Esophagus muscularis mucosa (tissue), 4 donors: Measurements from ENCODE around the gene DIP2A. TPM values are rescaled to one million over a fixed set of nuclear protein-coding genes. Genes with fewer than 3 reads are reported as not detected.
"Not testable (repeated sequence)": the region's sequence is repeated elsewhere in the genome, so short reads cannot be mapped to it uniquely, and the experiment has no call there.

Source experiments
- DNase-seq: peaks from one replicate; pipeline ENCODE4 v3.0.0-alpha.2; 2017; ENCODE audit errors: extremely low spot score
- H3K27ac ChIP-seq, 4 donors: fragments of 200-600 bp; sonication (generic); replicated peaks in 1 of 4; 1 replicate in 3 of 4; 2 replicates in 1 of 4; pipeline ENCODE4 v1.5.1; 2016 to 2019; ENCODE audit warnings: mild to moderate bottlenecking in 1 of 4
- H3K27me3 ChIP-seq, 4 donors: fragments of 200-600 bp; sonication (generic); one replicate each; pipeline versions ENCODE4 v1.5.1 to v1.6.0; 2016 to 2019
- H3K36me3 ChIP-seq, 4 donors: fragments of 200-600 bp; sonication (generic); one replicate each; pipeline ENCODE4 v1.5.1; 2016 to 2019
- H3K4me1 ChIP-seq, 4 donors: fragments of 200-600 bp; sonication (generic); one replicate each; pipeline ENCODE4 v1.5.1; 2016 to 2019
- H3K4me3 ChIP-seq, 4 donors: fragments of 200-600 bp; sonication (generic); 1 replicate in 2 of 4; 2 replicates in 2 of 4; pipeline ENCODE4 v1.5.1; 2016 to 2019; ENCODE audit warnings: mild to moderate bottlenecking in 4 of 4, moderate library complexity in 1 of 4
- H3K9me3 ChIP-seq, 4 donors: fragments of 200-600 bp; sonication (generic); 1 replicate in 3 of 4; 2 replicates in 1 of 4; pipeline ENCODE4 v1.5.1; 2016 to 2019
- EP300 ChIP-seq: sonication (generic); formaldehyde crosslinking; IDR thresholded peaks from one replicate; pipeline ENCODE4 v1.6.1; 2017; ENCODE audit warnings: antibody characterized with exemption
- POLR2A ChIP-seq: fragments of 450-650 bp; IDR thresholded peaks from one replicate; pipeline ENCODE4 v1.6.1; 2017; ENCODE audit warnings: antibody characterized with exemption, moderate library complexity, mild to moderate bottlenecking, low read depth
- POLR2AphosphoS5 ChIP-seq, 2 donors: sonication (generic); formaldehyde crosslinking; IDR thresholded peaks; one replicate each; pipeline ENCODE4 v1.6.1; 2017; ENCODE audit warnings: antibody characterized with exemption in 2 of 2
- WGBS: methylation state at CpG from one replicate; pipeline ENCODE4 v1.1.5; 2018; 5-methylcytosine and 5-hydroxymethylcytosine counted together
- intact Hi-C: fragments of 100-400 bp; cut with DNase I; formaldehyde crosslinking; loops from one replicate; pipeline ENCODE4 v1.15.1; 2023
- total RNA-seq, 4 donors: library from RNA; depleted of rRNA; stranded (reverse); fragments of >200 nt; gene quantifications; one replicate each; pipeline versions ENCODE4 v1.1.0 to v1.2.1, GENCODE V29; 2016
- TF ChIP-seq, protein P1 (sequence below), 3 experiments: fragments of 200-600 bp in 2 of 3; fragments of 450-650 bp in 1 of 3; sonication (generic) in 2 of 3; IDR thresholded peaks; one replicate each; pipeline ENCODE4 v1.5.1; 2017 to 2019; ENCODE audit warnings: antibody characterized with exemption in 3 of 3, mild to moderate bottlenecking in 2 of 3, moderate library complexity in 1 of 3

Gene DIP2A
- total RNA-seq, 4 donors from 2014 or later: 19.2 to 33.4 (median 28.7) TPM

DNA sequence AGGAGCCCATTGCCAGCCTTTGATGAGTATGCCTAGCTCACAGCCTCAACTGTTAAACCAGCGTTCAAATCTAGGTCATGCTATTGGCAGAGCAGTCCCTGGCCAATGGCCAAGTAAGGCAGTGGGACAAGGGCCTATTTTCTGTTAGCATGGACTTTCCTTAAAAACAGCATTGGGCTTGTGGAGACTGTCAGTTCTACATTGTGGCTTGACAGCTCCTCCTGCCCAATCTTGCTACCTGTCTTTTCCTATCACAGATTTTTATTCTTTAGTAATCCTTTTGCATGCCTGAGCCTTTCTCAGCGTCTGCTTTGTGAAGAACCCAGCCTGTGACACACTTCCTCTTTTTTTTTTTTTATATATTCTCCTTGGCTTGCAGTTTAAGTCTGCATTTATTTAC is 56.4 kb downstream of the DIP2A start:
- H3K36me3 ChIP-seq: peaks cover 23 to 44% (median 33%) of the 10 kb centered on the region in 4 donors

DNA sequence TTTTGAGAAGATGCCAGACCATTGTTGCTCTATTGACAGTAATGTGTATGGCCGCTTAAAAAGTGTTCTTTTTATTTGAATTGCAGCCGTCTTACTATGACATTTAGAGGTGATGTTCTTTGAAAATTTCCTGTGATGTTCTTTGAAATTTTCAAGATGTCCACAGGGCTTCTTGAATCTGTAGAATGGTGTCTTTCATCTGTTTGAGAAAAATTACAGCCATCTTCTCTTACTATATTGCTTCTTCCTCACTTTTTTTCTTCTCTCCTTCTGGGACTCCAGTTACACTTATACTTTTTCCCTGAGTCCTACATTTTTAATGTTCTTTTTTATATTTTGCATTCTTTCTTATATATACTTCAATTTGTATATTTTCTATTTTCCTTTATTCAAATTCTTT is 57.4 kb downstream of the DIP2A start:
- DNase-seq: no peak
- Histone ChIP-seq H3K4me3 (no peak overlapping the region), H3K4me1 (peaks cover 10 to 21% (median 13%) of the 10 kb centered on the region in 4 donors), H3K27ac (no peak overlapping the region), H3K27me3 (no peaks in the 10 kb centered on the region), H3K9me3 (no peaks in the 10 kb centered on the region), H3K36me3 (peaks cover 15 to 37% (median 24%) of the 10 kb centered on the region in 4 donors)
- intact Hi-C loops: no loop called here
- 100% methylated on average over 2 of the region's 2 CpGs for WGBS
- TF ChIP-seq, protein P1, sequence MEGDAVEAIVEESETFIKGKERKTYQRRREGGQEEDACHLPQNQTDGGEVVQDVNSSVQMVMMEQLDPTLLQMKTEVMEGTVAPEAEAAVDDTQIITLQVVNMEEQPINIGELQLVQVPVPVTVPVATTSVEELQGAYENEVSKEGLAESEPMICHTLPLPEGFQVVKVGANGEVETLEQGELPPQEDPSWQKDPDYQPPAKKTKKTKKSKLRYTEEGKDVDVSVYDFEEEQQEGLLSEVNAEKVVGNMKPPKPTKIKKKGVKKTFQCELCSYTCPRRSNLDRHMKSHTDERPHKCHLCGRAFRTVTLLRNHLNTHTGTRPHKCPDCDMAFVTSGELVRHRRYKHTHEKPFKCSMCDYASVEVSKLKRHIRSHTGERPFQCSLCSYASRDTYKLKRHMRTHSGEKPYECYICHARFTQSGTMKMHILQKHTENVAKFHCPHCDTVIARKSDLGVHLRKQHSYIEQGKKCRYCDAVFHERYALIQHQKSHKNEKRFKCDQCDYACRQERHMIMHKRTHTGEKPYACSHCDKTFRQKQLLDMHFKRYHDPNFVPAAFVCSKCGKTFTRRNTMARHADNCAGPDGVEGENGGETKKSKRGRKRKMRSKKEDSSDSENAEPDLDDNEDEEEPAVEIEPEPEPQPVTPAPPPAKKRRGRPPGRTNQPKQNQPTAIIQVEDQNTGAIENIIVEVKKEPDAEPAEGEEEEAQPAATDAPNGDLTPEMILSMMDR (IDR thresholded peaks at IDR 0.05): no peak
- TF ChIP-seq POLR2AphosphoS5 (IDR thresholded peaks at IDR 0.05) (no peak), POLR2A (no peak), EP300 (no peak)

More for the DNA sequence above, 56.4 kb downstream of the DIP2A start:
- DNase-seq: no peak
- H3K9me3 ChIP-seq: no peaks in the 10 kb centered on the region
- no peak for TF ChIP-seq EP300
- TF ChIP-seq POLR2AphosphoS5 (IDR thresholded peaks at IDR 0.05): no peak
- TF ChIP-seq, protein P1 (IDR thresholded peaks at IDR 0.05): no peak
- no peak for TF ChIP-seq POLR2A
- H3K27me3 ChIP-seq: no peaks in the 10 kb centered on the region
- 36% methylated on average over 2 of the region's 2 CpGs for WGBS
- H3K27ac ChIP-seq: no peak overlapping the region
- H3K4me3 ChIP-seq: no peak overlapping the region
- intact Hi-C loops: no loop called here
- peaks cover 10 to 21% (median 13%) of the 10 kb centered on the region in 4 donors for H3K4me1 ChIP-seq

DNA sequence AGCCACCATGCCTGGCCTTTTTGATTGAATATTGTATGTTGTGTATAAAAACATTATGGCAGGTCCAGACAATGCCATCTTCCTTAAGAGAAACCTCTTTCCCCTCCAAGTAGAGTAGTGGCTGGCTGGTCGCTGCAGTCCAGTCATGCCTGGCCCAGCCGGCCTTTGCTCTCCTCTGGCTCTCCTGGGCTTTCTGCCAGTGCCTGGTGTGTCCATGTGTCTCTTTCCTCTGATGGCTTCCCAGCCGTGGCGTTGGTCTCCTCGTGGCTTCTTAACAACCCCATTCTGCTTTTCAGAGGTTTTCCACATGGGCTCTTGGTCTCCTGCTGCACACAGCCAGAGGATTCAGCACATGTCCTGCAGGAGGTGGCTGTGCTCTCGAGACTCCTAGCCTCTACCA is 58.7 kb downstream of the DIP2A start:
- H3K27me3 ChIP-seq: no peaks in the 10 kb centered on the region
- no peak for DNase-seq
- peaks cover 10 to 21% (median 15%) of the 10 kb centered on the region in 4 donors for H3K4me1 ChIP-seq
- no peak overlapping the region for H3K27ac ChIP-seq
- peaks cover 2 to 28% (median 14%) of the 10 kb centered on the region in 4 donors for H3K36me3 ChIP-seq
- no peaks in the 10 kb centered on the region for H3K9me3 ChIP-seq
- 92% methylated on average over 6 of the region's 6 CpGs for WGBS
- TF ChIP-seq POLR2A (no peak), POLR2AphosphoS5 (IDR thresholded peaks at IDR 0.05) (no peak), EP300 (no peak)
- TF ChIP-seq, protein P1 (IDR thresholded peaks at IDR 0.05): no peak
- intact Hi-C loops: no loop called here
- H3K4me3 ChIP-seq: no peak overlapping the region

DNA sequence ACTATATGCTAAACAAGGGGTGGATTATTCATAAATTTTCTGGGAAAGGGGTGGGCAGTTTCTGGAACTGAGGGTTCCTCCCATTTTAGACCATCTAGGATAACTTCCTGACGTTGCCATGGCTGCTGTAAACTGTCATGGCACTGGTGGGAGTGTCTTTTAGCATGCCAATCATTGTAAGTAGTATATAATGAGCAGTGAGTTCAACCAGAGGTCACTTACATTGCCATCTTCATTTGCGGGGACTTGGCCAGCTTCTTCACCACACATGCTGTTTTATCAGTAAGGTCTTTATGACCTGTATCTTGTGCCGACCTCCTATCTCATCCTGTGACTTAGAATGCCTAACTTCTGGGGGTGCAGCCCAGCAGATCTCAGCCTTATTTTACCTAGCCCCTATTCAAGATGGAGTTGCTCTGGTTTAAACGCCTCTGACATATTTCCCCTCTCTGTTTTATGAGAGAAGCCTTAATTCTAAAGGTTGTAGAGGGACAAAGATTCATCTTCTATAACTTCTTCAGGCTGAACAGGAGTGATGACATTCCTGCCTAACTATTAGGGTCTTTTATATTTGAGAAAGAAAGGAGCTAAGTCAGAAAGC is 60.4 kb downstream of the DIP2A start:
- Histone ChIP-seq H3K4me1 (peaks cover 10 to 22% (median 16%) of the 10 kb centered on the region in 4 donors), H3K9me3 (no peaks in the 10 kb centered on the region), H3K27me3 (no peaks in the 10 kb centered on the region), H3K36me3 (peaks cover 0 to 22% (median 8%) of the 10 kb centered on the region in 4 donors), H3K27ac (no peak overlapping the region), H3K4me3 (no peak overlapping the region)
- TF ChIP-seq POLR2A: no peak
- TF ChIP-seq, protein P1 (IDR thresholded peaks at IDR 0.05): no peak
- TF ChIP-seq POLR2AphosphoS5 (IDR thresholded peaks at IDR 0.05): no peak
- no peak for TF ChIP-seq EP300
- DNase-seq: no peak
- intact Hi-C loops: no loop called here
- 72% methylated on average over 4 of the region's 4 CpGs for WGBS

DNA sequence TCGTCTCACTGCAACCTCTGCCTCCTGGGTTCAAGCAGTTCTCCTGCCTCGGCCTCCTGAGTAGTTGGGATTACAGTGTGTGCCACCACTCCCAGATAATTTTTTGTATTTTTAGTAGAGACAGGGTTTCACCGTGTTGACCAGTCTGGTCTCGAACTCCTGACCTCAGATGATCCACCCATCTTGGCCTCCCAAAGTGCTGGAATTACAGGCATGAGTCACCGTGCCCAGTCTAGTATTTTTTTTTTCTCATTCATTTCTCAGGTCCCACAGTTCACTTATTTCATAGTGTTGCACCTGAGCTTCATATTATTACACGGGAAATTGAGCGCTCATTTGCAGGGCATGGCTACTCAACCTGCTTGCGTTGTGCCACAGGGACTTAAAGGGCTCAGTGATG is 68.7 kb downstream of the DIP2A start:
- H3K27me3 ChIP-seq, H3K4me3 ChIP-seq, H3K9me3 ChIP-seq, H3K27ac ChIP-seq, DNase-seq, intact Hi-C loops: not testable (repeated sequence)
- peaks cover 0 to 10% (median 1%) of the 10 kb centered on the region in 4 donors for H3K4me1 ChIP-seq
- 93% methylated on average over 8 of the region's 8 CpGs for WGBS
- peaks cover 5 to 40% (median 27%) of the 10 kb centered on the region in 4 donors for H3K36me3 ChIP-seq
